Activated T-helper 2 cell treated with anti-CD3 and anti-CD28 coated beads, Interferon-gamma antibody, Interleukin-2, Interleukin-4, amounts not matched to agents 10 μg/mL and 5 μg/mL and 100 μg/mL, durations not matched to agents 14 hours and 24 hours and 36 hours (primary cell): ENCODE measurements around the gene FIS1. TPM values are rescaled to one million over a fixed set of nuclear protein-coding genes. Genes with fewer than 3 reads are reported as not detected.
A peak's percentile ranks its signal among the peaks of the same experiment; 100 is the strongest.
"Not testable (repeated sequence)": the region's sequence is repeated elsewhere in the genome, so short reads cannot be mapped to it uniquely, and the experiment has no call there.

Experiments
- DNase-seq: peaks from one replicate; pipeline ENCODE4 v3.0.0; 2021; ENCODE audit warnings: low spot score
- H3K27ac Mint-ChIP-seq: one replicate; pipeline ENCODE4 v1.8.0; 2021; ENCODE audit warnings: mixed read lengths
- H3K27me3 Mint-ChIP-seq: one replicate; pipeline ENCODE4 v1.8.0; 2021; ENCODE audit warnings: low read depth, mixed read lengths
- H3K36me3 Mint-ChIP-seq: one replicate; pipeline ENCODE4 v1.8.0; 2021; ENCODE audit warnings: low read depth, mixed read lengths
- H3K4me1 Mint-ChIP-seq: one replicate; pipeline ENCODE4 v1.8.0; 2021; ENCODE audit warnings: low read depth, mixed read lengths
- H3K4me3 Mint-ChIP-seq: one replicate; pipeline ENCODE4 v1.8.0; 2021; ENCODE audit warnings: low read depth, mild to moderate bottlenecking, moderate library complexity, mixed read lengths
- H3K9me3 Mint-ChIP-seq: one replicate; pipeline ENCODE4 v1.8.0; 2021; ENCODE audit warnings: mixed read lengths
- intact Hi-C: fragments of 100-400 bp; cut with micrococcal nuclease; formaldehyde crosslinking; loops from one replicate; pipeline ENCODE4 v1.15.1; 2023
- total RNA-seq: library from RNA; stranded (reverse); gene quantifications from 2 replicates; pipeline ENCODE4 v1.2.3, GENCODE V29; 2022

FIS1 gene
- total RNA-seq = 121 and 132 TPM in 2 replicates

DNA sequence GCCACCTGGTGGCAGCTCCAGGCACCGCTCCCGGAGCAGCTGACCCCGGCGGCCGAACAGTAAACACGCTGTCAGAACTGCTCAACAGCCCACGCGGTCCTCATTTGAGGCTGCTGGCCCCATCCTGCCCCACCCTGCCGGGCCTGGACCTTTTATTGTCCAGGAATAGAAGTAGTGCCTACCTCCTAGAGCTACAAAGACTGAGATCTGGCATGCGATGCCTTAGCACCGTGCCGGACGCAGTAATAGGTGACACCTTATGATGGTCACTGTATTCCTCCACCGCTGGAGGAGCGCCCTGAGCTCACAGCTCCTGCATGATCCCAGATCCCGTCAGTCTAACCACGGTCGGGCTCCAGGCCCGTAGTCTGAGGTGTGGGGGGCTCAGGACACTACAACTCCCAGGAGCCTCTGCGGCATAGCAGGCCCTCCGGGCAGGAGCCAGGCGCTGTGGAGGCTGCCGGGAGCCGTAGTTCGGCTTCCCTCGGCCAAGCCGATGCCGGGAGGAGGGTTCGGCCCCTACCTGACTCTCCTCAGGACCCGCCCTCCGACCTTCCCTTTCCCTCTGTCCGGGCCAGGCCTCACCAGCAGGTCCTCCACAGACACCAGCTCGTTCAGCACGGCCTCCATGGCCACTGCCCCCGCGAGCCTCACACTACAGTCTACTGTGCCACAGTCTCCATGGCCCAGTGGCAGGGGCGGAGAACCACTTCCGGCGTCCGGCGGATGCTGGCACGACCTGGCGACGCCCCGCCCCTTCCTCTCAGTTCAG is at the start of gene FIS1:
Gene FIS1 (minus strand): TSS at position 707 of the 772 bp plus-strand sequence. CDS start 77 bp downstream, at position 630.
- H3K4me3 Mint-ChIP-seq = peak within 1 kb of the TSS; percentile 92
- peak; percentile 91 for DNase-seq
- H3K27ac Mint-ChIP-seq = peak within 1 kb of the TSS; percentile 94
- peaks cover 18% of the 10 kb centered on the region for H3K4me1 Mint-ChIP-seq
- no peaks in the 10 kb centered on the region for H3K9me3 Mint-ChIP-seq
- intact Hi-C loops = loop anchor here (1.0 to 10.0 kb wide), 6 partner anchors 8 to 1772 kb away; partner anchors contain the start of genes PCOLCE, VGF, ZNF789 and ZNHIT1
- peaks cover 36% of the 10 kb centered on the region for H3K36me3 Mint-ChIP-seq
- H3K27me3 Mint-ChIP-seq = no peaks in the 10 kb centered on the region

DNA sequence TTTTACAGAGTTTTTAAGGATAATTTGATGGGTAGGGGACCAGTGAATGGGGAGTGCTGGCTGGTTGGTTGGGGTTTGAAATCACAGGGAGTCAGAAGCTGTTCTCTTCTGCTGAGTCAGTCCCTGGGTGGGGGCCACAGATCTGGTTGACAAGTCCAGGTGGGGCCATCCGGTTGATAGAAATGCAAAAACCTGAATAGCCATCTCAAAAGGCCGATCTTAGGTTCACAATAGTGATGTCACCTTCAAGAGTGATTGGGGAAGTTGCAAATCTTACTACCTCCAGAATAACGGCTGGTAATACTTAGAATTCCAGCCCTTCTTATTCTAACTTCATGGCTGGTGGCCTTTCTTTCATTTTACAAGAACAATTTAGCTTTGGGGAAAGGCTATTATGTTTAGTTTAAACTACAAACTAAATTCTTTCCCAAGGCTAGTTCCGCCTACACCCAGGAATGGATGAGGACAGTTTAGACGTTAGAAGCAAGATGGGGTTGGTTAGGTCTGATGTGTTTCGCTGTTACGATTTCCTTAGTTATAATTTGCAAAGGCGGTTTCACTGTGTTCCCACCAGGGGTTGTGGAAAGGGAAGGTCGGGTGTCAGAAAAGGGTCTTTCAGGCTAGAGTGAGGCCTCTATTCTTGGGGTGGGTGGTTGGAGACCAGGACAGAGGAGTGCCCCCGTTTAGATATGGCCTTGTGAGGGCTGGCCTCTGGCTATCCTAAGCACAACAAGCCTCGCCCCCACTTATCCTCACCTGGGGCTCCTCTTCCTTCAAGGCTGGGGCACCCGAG is 49.4 kb upstream of the FIS1 start:
- H3K9me3 Mint-ChIP-seq = no peaks in the 10 kb centered on the region
- peaks cover 24% of the 10 kb centered on the region for H3K27me3 Mint-ChIP-seq
- H3K4me1 Mint-ChIP-seq = peaks cover 1% of the 10 kb centered on the region
- H3K36me3 Mint-ChIP-seq = no peaks in the 10 kb centered on the region
- H3K4me3 Mint-ChIP-seq = no peak overlapping the region
- intact Hi-C loops = no loop called here
- DNase-seq = no peak
- H3K27ac Mint-ChIP-seq = no peak overlapping the region

DNA sequence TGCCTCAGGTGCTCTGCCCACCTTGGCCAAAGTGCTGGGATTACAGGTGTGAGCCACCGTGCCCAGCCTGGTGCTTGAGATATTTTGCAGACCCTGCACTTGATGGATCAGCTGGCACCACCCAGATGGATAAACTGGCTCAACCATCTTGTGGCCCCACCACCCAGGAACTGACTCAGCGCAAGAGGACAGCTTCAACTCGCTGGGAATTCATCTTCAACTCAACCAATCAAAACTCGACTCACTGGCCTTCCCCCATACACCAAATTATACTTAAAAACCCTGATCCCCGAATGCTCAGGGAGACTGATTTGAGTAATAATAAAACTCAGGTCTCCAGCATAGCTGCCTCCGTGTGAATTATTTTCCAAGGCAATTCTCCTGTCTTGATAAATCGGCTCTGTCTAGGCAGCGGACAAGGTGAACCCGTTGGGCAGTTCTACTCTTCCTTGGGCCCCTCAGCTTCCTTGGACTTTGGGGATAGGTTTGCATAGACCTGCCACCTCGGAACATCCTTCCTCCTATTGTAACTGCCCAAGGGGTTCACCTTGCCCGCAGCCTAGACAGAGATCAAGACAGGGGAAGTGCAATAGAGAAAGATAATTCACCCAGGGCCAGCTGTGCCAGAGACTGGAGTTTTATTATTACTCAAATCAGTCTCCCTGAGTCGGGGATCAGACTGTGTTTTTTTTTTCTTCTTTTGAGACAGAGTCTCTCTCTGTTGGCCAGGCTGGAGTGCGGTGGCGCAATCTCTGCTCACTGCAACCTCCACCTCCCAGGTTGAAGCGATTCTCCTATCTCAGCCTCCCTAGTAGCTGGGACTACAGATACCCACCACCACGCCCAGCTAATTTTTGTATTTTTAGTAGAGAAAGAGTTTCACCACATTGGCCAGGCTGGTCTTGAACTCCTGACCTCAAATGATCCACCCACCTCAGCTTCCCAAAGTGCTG is 48.5 kb upstream of the FIS1 start:
- H3K4me3 Mint-ChIP-seq, H3K36me3 Mint-ChIP-seq, H3K9me3 Mint-ChIP-seq, H3K4me1 Mint-ChIP-seq, intact Hi-C loops, H3K27ac Mint-ChIP-seq, DNase-seq: not testable (repeated sequence)
- H3K27me3 Mint-ChIP-seq = peaks cover 25% of the 10 kb centered on the region

DNA sequence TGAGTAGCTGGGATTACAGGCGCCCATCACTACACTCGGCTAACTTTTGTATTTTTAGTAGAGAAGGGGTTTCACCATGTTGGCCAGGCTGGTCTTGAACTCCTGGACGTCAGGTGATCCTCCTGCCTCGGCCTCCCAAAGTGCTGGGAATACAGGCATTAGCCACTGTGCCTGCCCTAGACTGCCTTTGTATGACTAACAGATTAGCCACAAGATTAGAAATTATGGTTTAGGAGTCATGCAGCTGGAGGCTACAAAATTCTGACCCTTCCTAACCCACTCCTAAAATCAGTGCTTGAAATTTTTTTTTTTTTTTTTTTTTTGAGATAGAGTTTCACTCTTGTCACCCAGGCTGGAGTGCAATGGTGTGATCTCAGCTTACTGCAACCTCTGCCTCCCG is 47.7 kb upstream of the FIS1 start:
- H3K4me3 Mint-ChIP-seq, DNase-seq, H3K4me1 Mint-ChIP-seq, H3K27ac Mint-ChIP-seq, intact Hi-C loops, H3K36me3 Mint-ChIP-seq, H3K9me3 Mint-ChIP-seq: not testable (repeated sequence)
- peaks cover 21% of the 10 kb centered on the region for H3K27me3 Mint-ChIP-seq

DNA sequence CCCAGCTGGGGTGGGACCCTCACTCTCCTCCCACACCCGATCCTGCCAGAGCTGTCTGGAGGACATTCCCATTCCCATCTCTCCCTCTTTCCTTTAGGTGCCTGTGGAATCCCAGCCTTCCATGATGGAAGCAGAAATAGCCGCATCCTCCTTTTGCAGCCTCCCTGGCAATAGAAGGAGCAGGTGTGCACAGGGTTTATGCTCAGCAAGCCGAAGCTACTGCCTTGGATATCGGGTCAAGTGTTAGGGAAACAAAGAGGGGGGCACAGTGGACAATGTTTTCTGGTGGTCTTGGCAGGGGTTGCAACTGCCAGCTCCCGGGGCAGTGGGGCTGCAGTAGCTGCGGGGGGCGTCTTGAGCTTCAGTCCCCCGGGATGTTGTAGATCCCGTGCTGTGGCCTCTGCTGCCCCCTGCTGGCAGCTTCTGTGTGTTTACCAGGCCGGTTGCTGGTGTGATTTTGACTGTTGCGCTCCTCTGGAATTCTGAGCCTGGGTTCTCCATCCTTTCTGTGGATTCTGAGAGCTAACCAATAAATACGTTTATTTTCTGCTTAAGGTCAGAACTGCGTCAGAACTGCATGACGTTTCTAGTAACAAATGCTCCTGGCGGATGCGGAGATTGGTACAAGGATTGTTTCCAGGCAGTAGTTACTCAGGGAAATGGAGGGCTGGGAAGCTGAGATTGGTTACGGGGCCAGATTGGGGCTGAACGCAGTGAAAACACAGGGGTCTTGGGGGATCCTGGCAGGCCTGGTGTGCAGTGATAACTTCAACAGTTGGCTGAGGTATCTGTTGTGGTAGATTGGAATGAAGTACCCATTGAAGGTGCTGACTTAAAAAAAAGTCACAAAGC is 45.5 kb upstream of the FIS1 start:
- H3K9me3 Mint-ChIP-seq, H3K4me1 Mint-ChIP-seq, H3K36me3 Mint-ChIP-seq, H3K4me3 Mint-ChIP-seq, H3K27ac Mint-ChIP-seq: not testable (repeated sequence)
- peaks cover 16% of the 10 kb centered on the region for H3K27me3 Mint-ChIP-seq
- intact Hi-C loops = loop anchor here (1.0 kb wide), 1 partner anchor 25 kb away; no protein-coding TSS in a partner anchor
- peak; percentile 35 for DNase-seq

DNA sequence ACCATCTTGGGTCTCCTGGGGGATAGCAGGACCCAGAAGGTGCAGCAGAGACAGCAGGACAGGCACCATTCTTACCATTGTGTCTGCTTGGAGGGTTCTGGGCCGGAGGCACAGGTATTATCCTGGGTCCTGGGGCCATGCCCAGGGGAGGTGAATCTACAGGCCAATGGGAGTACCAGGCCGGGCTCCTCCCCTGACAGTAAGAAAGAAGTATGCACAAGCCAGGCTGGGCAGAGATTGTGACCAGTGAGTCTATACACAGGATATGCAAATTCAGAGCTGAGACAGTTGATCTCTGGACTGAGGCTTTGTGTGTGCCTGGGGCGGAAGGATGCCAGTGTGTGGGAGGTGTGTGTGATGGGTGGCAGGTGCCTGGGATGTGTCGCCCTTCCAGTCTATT is 44.8 kb upstream of the FIS1 start:
- H3K27me3 Mint-ChIP-seq = peaks cover 14% of the 10 kb centered on the region
- not testable (repeated sequence) for H3K4me3 Mint-ChIP-seq, H3K9me3 Mint-ChIP-seq, DNase-seq, H3K4me1 Mint-ChIP-seq, H3K36me3 Mint-ChIP-seq, H3K27ac Mint-ChIP-seq
- intact Hi-C loops = loop anchor here (1.0 to 10.0 kb wide), 2 partner anchors 26 to 145 kb away; no protein-coding TSS in a partner anchor

DNA sequence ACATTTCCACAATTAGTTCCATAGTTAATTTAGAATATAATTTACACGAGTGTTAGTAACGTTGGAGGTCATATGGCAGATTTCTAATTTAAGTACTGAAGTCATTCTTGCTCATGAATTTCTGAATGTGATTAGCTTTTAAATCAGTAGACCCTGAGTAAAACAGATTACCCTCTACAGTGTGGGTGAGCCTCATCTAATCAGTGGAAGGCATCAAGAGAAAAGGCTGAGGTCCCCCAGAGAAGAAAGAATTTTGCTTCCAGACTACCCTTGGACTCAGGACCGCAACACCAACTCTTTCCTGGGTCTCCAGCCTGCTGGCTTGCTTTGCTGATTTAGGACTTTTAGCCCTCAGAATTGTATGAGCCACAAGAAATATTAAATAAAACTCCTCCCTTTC is 43.6 kb upstream of the FIS1 start:
- no peak overlapping the region for H3K27ac Mint-ChIP-seq
- H3K4me1 Mint-ChIP-seq = peaks cover 4% of the 10 kb centered on the region
- intact Hi-C loops = loop anchor here (10.0 kb wide), 1 partner anchor 144 kb away; no protein-coding TSS in a partner anchor
- H3K27me3 Mint-ChIP-seq = peaks cover 11% of the 10 kb centered on the region
- no peaks in the 10 kb centered on the region for H3K36me3 Mint-ChIP-seq
- H3K4me3 Mint-ChIP-seq = no peak overlapping the region
- DNase-seq = no peak
- no peaks in the 10 kb centered on the region for H3K9me3 Mint-ChIP-seq

DNA sequence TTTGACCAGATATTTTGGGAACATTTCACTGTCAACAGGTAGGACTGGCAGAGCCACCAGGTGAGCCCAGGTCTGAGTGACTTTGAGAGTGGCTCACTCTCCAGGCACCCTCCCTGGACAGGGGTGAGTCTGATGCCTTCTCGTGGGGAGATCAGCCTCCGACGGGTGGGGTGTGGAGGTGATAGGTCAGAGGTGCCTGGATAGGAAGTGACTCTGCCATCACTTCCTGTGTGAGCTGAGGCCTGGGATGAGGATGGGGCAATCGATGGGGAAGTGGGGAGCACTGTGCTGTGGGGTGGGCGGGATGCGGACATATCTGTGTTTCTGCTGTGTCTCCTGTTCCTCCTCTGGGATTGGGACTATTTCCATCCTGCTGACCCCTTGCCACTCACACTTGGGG is 42.2 kb upstream of the FIS1 start:
- no peaks in the 10 kb centered on the region for H3K36me3 Mint-ChIP-seq
- DNase-seq = no peak
- no peak overlapping the region for H3K4me3 Mint-ChIP-seq
- peaks cover 4% of the 10 kb centered on the region for H3K4me1 Mint-ChIP-seq
- peaks cover 7% of the 10 kb centered on the region for H3K27me3 Mint-ChIP-seq
- no peak overlapping the region for H3K27ac Mint-ChIP-seq
- H3K9me3 Mint-ChIP-seq = no peaks in the 10 kb centered on the region
- intact Hi-C loops = loop anchor here (10.0 kb wide), 1 partner anchor 142 kb away; no protein-coding TSS in a partner anchor

DNA sequence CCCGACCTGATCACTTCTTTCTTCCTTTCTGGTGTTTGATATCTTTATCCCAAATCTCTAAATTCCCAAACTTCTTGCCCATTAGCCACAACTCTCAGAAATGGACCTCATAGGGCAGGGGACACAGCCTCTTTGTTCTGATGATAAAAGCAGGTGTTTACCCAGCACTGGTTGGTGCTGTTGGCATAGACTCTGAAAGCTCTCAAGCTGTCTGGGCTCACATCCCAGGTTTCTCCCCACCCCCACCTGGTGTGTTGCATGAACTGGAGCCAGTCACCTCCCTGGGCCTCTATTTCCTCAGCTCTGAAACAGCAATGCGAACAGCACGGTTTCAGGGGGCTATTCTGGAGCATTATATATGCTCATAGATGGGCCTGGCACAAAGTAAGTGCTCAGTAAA is 41.0 kb upstream of the FIS1 start:
- intact Hi-C loops = loop anchor here (10.0 kb wide), 1 partner anchor 141 kb away; no protein-coding TSS in a partner anchor
- H3K4me3 Mint-ChIP-seq, H3K4me1 Mint-ChIP-seq, H3K27me3 Mint-ChIP-seq, DNase-seq, H3K27ac Mint-ChIP-seq, H3K9me3 Mint-ChIP-seq, H3K36me3 Mint-ChIP-seq: not testable (repeated sequence)

DNA sequence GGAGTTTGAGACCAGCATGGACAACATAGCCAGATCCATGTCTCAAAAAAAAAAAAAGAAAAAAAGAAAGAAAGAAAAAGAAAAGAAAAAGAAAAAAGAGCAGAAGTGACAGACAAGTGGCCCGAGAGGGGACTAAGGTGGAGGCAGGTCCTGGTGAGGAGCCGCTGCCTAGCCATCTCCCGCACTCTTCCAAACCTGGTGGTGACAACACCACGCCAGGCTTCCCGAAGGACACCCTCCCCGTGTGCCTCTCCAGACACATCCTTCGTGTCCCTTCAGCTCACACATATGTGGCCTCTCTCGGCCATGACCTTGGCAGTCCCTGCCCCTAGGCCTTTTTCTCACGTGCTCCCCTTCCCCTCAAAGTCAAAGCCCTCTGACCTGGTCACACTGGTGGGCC is 40.3 kb upstream of the FIS1 start:
- no peak for DNase-seq
- Mint-ChIP-seq H3K4me1 (peaks cover 4% of the 10 kb centered on the region), H3K9me3 (no peaks in the 10 kb centered on the region), H3K27ac (no peak overlapping the region), H3K27me3 (peaks cover 3% of the 10 kb centered on the region), H3K4me3 (no peak overlapping the region), H3K36me3 (no peaks in the 10 kb centered on the region)
- intact Hi-C loops = loop anchor here (10.0 kb wide), 1 partner anchor 140 kb away; no protein-coding TSS in a partner anchor

DNA sequence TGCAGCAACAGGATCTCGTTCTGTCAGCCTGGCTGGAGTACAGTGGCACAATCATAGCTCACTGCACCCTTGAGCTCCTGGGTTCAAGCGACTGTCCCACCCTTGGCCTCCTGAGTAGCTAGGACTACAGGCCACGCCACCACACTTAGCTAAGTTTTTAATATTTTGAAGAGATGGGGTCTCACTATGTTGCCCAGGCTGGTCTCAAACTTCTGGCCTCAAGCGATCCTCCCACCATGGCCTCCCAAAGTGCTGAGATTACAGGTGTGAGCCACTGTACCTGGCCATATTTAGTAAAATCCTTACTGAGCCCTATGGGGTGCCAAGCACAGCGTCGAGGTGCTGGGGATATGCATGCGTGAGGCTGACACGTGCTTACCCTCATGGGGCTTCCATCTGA is 36.0 kb upstream of the FIS1 start:
- not testable (repeated sequence) for H3K4me1 Mint-ChIP-seq, H3K4me3 Mint-ChIP-seq, H3K9me3 Mint-ChIP-seq, H3K27me3 Mint-ChIP-seq, DNase-seq, H3K36me3 Mint-ChIP-seq, H3K27ac Mint-ChIP-seq
- intact Hi-C loops = loop anchor here (10.0 kb wide), 1 partner anchor 136 kb away; no protein-coding TSS in a partner anchor
